ENCODE data around the gene OTUD1.

DNA sequence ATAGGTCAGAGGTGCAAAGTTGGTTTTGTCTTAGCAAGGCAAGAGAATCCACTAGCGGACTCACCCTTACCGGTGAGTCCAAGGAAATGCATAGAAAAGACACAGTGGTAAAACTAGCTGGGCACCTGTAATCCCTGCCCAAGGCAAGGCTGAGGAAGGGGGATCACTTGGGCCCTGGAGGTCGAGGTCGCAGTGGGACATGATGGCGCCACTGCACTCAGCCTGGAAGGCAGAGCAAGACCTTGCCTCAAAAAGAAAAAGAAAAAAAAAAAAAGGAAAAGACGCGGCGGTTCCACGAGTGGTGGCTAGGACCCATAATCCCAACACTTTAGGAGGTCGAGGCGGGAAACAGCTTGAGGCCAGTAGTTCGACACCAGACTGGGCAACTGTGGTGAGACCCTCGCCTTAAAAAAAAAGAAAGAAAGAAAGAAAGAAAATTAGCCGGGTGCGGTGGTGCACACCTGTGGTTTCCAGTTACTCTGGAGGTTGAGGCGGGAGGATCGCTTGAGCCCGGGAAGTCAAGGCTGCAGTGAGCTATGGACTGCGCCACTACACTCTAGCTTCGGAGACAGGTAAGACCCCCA is 820 bp upstream of the OTUD1 start:
- TF ChIP-seq HDGF (IDR thresholded peaks at IDR 0.05; ENCODE audit: borderline replicate concordance), result no peak
- TF ChIP-seq SUZ12 (IDR thresholded peaks at IDR 0.05), result no peak
- no peak for TF ChIP-seq FOXA1 (IDR thresholded peaks at IDR 0.05)
- no peak for TF ChIP-seq BHLHE40 (IDR thresholded peaks at IDR 0.05; ENCODE audit: borderline replicate concordance)
- TF ChIP-seq L3MBTL2 (conservative IDR thresholded peaks at IDR 0.05), result peak; percentile 61
